Measurements from ENCODE around the gene ABCC4.

ABCC4 gene

DNA sequence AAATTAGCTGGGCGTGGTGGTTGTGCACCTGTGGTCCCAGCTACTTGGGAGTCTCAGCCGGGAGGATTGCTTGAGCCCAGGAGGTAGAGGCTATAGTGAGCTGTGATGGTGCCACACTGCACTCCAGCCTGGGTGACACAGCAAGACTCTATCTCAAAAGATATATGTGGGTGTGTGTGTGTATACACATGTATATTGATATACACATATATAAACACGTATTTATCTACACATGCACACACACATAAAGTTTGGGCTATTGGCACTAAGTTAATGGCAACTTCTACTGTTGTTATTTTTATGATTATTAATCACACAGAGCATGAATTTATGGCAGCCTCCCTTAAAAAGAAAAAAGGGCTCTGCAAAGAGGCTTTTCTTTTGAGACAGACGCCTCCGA lies 27.1 kb upstream of the ABCC4 start:
- H3K4me3 ChIP-seq (ENCODE audit: low read length) = no peak overlapping the region
- no peak overlapping the region for H3K4me2 ChIP-seq (ENCODE audit: low read length)

DNA sequence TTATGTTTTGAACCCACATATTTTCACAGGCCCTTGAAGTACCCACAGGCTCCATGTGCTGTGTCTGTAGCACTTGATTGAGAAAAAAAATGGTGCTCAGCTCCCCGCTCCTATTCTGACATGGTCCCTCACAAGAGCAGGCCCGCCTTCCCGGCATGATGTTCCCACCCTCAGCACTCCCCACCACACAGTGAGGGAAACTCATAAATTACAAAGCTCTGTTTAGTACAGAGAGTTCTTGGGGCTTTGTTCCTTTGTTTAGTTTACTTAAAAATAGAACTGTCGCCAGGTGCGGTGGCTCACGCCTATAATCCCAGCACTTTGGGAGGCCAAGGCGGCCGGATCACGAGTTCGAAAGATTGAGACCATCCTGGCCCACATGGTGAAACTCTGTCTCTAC lies 25.9 kb upstream of the ABCC4 start:
- H3K4me1 ChIP-seq (ENCODE audit: control insufficient read depth, low read length) = no peaks in the 10 kb centered on the region
- no peaks in the 10 kb centered on the region for H3K9me3 ChIP-seq (ENCODE audit: control insufficient read depth, insufficient read depth, low read length)
- no peak overlapping the region for H3K27ac ChIP-seq (ENCODE audit: low read depth, low read length)
- no peaks in the 10 kb centered on the region for H4K20me1 ChIP-seq (ENCODE audit: control insufficient read depth, insufficient read depth, low read depth, low read length)
- no peaks in the 10 kb centered on the region for H3K79me2 ChIP-seq (ENCODE audit: control insufficient read depth, low read length)
- H3F3A ChIP-seq (ENCODE audit: control insufficient read depth, insufficient read depth) = no peaks in the 10 kb centered on the region
- H3K27me3 ChIP-seq (ENCODE audit: control insufficient read depth, low read length) = no peaks in the 10 kb centered on the region
- TF ChIP-seq, protein P1, sequence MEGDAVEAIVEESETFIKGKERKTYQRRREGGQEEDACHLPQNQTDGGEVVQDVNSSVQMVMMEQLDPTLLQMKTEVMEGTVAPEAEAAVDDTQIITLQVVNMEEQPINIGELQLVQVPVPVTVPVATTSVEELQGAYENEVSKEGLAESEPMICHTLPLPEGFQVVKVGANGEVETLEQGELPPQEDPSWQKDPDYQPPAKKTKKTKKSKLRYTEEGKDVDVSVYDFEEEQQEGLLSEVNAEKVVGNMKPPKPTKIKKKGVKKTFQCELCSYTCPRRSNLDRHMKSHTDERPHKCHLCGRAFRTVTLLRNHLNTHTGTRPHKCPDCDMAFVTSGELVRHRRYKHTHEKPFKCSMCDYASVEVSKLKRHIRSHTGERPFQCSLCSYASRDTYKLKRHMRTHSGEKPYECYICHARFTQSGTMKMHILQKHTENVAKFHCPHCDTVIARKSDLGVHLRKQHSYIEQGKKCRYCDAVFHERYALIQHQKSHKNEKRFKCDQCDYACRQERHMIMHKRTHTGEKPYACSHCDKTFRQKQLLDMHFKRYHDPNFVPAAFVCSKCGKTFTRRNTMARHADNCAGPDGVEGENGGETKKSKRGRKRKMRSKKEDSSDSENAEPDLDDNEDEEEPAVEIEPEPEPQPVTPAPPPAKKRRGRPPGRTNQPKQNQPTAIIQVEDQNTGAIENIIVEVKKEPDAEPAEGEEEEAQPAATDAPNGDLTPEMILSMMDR (IDR thresholded peaks at IDR 0.05; ENCODE audit: low read depth, low read length, poor library complexity, severe bottlenecking) = no peak
- TF ChIP-seq EZH2phosphoT487 (IDR thresholded peaks at IDR 0.05; ENCODE audit: borderline replicate concordance, low read length) = no peak
- no peaks in the 10 kb centered on the region for H3K36me3 ChIP-seq (ENCODE audit: control insufficient read depth, low read length)
- H3K4me3 ChIP-seq (ENCODE audit: low read length) = no peak overlapping the region
- H3K4me2 ChIP-seq (ENCODE audit: low read length) = no peak overlapping the region
- H3K9me2 ChIP-seq (replicated peaks; ENCODE audit: control insufficient read depth, low read length) = no peaks in the 10 kb centered on the region

More for the DNA sequence above, 27.1 kb upstream of the ABCC4 start:
- Histone ChIP-seq H3F3A (ENCODE audit: control insufficient read depth, insufficient read depth) (no peaks in the 10 kb centered on the region), H3K9me3 (ENCODE audit: control insufficient read depth, insufficient read depth, low read length) (no peaks in the 10 kb centered on the region), H3K27me3 (ENCODE audit: control insufficient read depth, low read length) (no peaks in the 10 kb centered on the region), H4K20me1 (ENCODE audit: control insufficient read depth, insufficient read depth, low read depth, low read length) (no peaks in the 10 kb centered on the region), H3K4me1 (ENCODE audit: control insufficient read depth, low read length) (no peaks in the 10 kb centered on the region), H3K79me2 (ENCODE audit: control insufficient read depth, low read length) (no peaks in the 10 kb centered on the region), H3K36me3 (ENCODE audit: control insufficient read depth, low read length) (no peaks in the 10 kb centered on the region), H3K9me2 (replicated peaks; ENCODE audit: control insufficient read depth, low read length) (no peaks in the 10 kb centered on the region), H3K27ac (ENCODE audit: low read depth, low read length) (no peak overlapping the region)
- TF ChIP-seq EZH2phosphoT487 (IDR thresholded peaks at IDR 0.05; ENCODE audit: borderline replicate concordance, low read length) = no peak
- TF ChIP-seq, protein P1 (IDR thresholded peaks at IDR 0.05; ENCODE audit: low read depth, low read length, poor library complexity, severe bottlenecking) = no peak

DNA sequence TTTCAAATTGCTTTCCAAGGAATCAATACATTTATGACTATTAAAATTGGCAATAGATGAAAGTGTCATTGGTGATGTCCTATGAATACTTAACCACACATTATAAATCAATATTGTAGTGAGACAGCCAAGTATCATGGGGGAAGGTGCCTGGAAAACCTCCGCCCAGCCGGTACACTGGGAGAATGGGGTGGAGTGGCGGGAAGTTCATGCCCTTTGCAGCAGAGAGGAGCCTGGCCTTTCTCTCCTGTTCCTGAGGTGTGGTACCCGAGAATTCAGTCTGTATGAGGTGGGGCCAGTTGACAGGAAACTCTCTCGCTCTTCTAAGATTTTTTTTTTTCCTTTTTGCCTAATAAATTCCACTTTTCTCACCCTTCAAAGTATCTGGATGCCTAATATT lies 25.4 kb upstream of the ABCC4 start:
- Histone ChIP-seq H3K27ac (ENCODE audit: low read depth, low read length) (no peak overlapping the region), H3F3A (ENCODE audit: control insufficient read depth, insufficient read depth) (no peaks in the 10 kb centered on the region), H3K9me3 (ENCODE audit: control insufficient read depth, insufficient read depth, low read length) (no peaks in the 10 kb centered on the region), H3K36me3 (ENCODE audit: control insufficient read depth, low read length) (no peaks in the 10 kb centered on the region), H3K4me3 (ENCODE audit: low read length) (no peak overlapping the region), H4K20me1 (ENCODE audit: control insufficient read depth, insufficient read depth, low read depth, low read length) (no peaks in the 10 kb centered on the region), H3K9me2 (replicated peaks; ENCODE audit: control insufficient read depth, low read length) (no peaks in the 10 kb centered on the region), H3K4me1 (ENCODE audit: control insufficient read depth, low read length) (no peaks in the 10 kb centered on the region), H3K27me3 (ENCODE audit: control insufficient read depth, low read length) (no peaks in the 10 kb centered on the region), H3K4me2 (ENCODE audit: low read length) (no peak overlapping the region), H3K79me2 (ENCODE audit: control insufficient read depth, low read length) (no peaks in the 10 kb centered on the region)
- TF ChIP-seq, protein P1 (IDR thresholded peaks at IDR 0.05; ENCODE audit: low read depth, low read length, poor library complexity, severe bottlenecking) = no peak
- TF ChIP-seq EZH2phosphoT487 (IDR thresholded peaks at IDR 0.05; ENCODE audit: borderline replicate concordance, low read length) = no peak

DNA sequence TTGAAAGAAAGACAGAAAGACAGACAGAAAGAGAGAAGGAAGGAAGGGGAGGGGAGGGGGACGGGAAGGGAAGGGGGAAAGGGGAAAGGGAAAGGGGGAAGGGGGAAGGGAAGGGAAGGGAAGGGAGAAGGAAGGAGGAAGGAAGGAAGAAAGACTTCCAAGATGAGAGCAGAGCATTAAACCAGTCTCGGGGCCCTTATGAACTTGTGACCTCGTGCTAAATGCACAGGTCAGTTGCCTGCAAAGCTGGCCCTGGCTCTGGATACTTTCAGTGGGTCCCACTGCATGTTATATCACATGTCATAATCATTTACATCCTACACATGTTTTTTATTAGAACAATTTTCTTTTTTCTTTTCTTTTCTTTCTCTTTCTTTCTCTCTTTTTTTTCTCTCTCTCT lies 24.2 kb upstream of the ABCC4 start:
- no peak overlapping the region for H3K4me3 ChIP-seq (ENCODE audit: low read length)
- H3K4me1 ChIP-seq (ENCODE audit: control insufficient read depth, low read length) = no peaks in the 10 kb centered on the region
- no peaks in the 10 kb centered on the region for H3K9me3 ChIP-seq (ENCODE audit: control insufficient read depth, insufficient read depth, low read length)
- H3K9me2 ChIP-seq (replicated peaks; ENCODE audit: control insufficient read depth, low read length) = no peaks in the 10 kb centered on the region
- no peaks in the 10 kb centered on the region for H3F3A ChIP-seq (ENCODE audit: control insufficient read depth, insufficient read depth)
- H4K20me1 ChIP-seq (ENCODE audit: control insufficient read depth, insufficient read depth, low read depth, low read length) = no peaks in the 10 kb centered on the region
- no peaks in the 10 kb centered on the region for H3K79me2 ChIP-seq (ENCODE audit: control insufficient read depth, low read length)
- H3K27ac ChIP-seq (ENCODE audit: low read depth, low read length) = no peak overlapping the region
- H3K36me3 ChIP-seq (ENCODE audit: control insufficient read depth, low read length) = no peaks in the 10 kb centered on the region
- TF ChIP-seq EZH2phosphoT487 (IDR thresholded peaks at IDR 0.05; ENCODE audit: borderline replicate concordance, low read length) = no peak
- TF ChIP-seq, protein P1 (IDR thresholded peaks at IDR 0.05; ENCODE audit: low read depth, low read length, poor library complexity, severe bottlenecking) = no peak
- H3K4me2 ChIP-seq (ENCODE audit: low read length) = no peak overlapping the region
- no peaks in the 10 kb centered on the region for H3K27me3 ChIP-seq (ENCODE audit: control insufficient read depth, low read length)
